HL-60 (cell line): ENCODE results near the gene PTPRN2.

ENCODE experiments used
- DNase-seq, 2 experiments: peaks; one replicate each; pipeline ENCODE4 v3.0.0-alpha.2; 2010 to 2020; ENCODE audit warnings: low read depth in 1 of 2, low spot score in 1 of 2
- H3K27ac ChIP-seq: fragments of 250-450 bp; sonication (Bioruptor Pico); replicated peaks from 2 replicates; pipeline ENCODE4 v1.5.1; 2020; ENCODE audit warnings: mild to moderate bottlenecking, moderate library complexity
- H3K27me3 ChIP-seq: fragments of 250-450 bp; sonication (Bioruptor Pico); 2 replicates; pipeline ENCODE4 v1.5.1; 2021; ENCODE audit warnings: mild to moderate bottlenecking, moderate library complexity; ENCODE audit not compliant: insufficient read depth, poor library complexity, severe bottlenecking
- H3K4me3 ChIP-seq: replicated peaks from 2 replicates; pipeline ENCODE4 v1.5.1; 2011; ENCODE audit warnings: mild to moderate bottlenecking, control low read depth, low read length; ENCODE audit not compliant: insufficient read depth
- GABPA ChIP-seq: IDR thresholded peaks from 2 replicates; pipeline ENCODE4 v1.6.1; 2012; ENCODE audit warnings: low read depth
- POLR2AphosphoS5 ChIP-seq: IDR thresholded peaks from 2 replicates; pipeline ENCODE4 v1.6.1; 2012; ENCODE audit warnings: low read depth
- SPI1 ChIP-seq: IDR thresholded peaks from 2 replicates; pipeline ENCODE4 v1.6.1; 2012; ENCODE audit warnings: low read depth, mild to moderate bottlenecking, borderline replicate concordance
- TF ChIP-seq, protein P1 (sequence below): IDR thresholded peaks from one replicate; pipeline ENCODE4 v1.5.1; 2011; ENCODE audit warnings: low read length, control low read depth, inconsistent platforms; ENCODE audit not compliant: insufficient read depth
- TF ChIP-seq, protein P2 (sequence below): IDR thresholded peaks from 2 replicates; pipeline ENCODE4 v1.6.1; 2012; ENCODE audit warnings: low read depth; ENCODE audit not compliant: insufficient replicate concordance

Gene PTPRN2

GRCh38 chr7:157721468-157722136 lies 866.0 kb downstream of the PTPRN2 start:
- H3K27me3 ChIP-seq: no peaks in the 10 kb centered on the region
- no peak for DNase-seq
- TF ChIP-seq, protein P1, sequence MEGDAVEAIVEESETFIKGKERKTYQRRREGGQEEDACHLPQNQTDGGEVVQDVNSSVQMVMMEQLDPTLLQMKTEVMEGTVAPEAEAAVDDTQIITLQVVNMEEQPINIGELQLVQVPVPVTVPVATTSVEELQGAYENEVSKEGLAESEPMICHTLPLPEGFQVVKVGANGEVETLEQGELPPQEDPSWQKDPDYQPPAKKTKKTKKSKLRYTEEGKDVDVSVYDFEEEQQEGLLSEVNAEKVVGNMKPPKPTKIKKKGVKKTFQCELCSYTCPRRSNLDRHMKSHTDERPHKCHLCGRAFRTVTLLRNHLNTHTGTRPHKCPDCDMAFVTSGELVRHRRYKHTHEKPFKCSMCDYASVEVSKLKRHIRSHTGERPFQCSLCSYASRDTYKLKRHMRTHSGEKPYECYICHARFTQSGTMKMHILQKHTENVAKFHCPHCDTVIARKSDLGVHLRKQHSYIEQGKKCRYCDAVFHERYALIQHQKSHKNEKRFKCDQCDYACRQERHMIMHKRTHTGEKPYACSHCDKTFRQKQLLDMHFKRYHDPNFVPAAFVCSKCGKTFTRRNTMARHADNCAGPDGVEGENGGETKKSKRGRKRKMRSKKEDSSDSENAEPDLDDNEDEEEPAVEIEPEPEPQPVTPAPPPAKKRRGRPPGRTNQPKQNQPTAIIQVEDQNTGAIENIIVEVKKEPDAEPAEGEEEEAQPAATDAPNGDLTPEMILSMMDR: no peak
- TF ChIP-seq, protein P2, sequence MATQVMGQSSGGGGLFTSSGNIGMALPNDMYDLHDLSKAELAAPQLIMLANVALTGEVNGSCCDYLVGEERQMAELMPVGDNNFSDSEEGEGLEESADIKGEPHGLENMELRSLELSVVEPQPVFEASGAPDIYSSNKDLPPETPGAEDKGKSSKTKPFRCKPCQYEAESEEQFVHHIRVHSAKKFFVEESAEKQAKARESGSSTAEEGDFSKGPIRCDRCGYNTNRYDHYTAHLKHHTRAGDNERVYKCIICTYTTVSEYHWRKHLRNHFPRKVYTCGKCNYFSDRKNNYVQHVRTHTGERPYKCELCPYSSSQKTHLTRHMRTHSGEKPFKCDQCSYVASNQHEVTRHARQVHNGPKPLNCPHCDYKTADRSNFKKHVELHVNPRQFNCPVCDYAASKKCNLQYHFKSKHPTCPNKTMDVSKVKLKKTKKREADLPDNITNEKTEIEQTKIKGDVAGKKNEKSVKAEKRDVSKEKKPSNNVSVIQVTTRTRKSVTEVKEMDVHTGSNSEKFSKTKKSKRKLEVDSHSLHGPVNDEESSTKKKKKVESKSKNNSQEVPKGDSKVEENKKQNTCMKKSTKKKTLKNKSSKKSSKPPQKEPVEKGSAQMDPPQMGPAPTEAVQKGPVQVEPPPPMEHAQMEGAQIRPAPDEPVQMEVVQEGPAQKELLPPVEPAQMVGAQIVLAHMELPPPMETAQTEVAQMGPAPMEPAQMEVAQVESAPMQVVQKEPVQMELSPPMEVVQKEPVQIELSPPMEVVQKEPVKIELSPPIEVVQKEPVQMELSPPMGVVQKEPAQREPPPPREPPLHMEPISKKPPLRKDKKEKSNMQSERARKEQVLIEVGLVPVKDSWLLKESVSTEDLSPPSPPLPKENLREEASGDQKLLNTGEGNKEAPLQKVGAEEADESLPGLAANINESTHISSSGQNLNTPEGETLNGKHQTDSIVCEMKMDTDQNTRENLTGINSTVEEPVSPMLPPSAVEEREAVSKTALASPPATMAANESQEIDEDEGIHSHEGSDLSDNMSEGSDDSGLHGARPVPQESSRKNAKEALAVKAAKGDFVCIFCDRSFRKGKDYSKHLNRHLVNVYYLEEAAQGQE: no peak
- no peak for TF ChIP-seq SPI1
- no peak overlapping the region for H3K27ac ChIP-seq
- no peak overlapping the region for H3K4me3 ChIP-seq

GRCh38 chr7:157719705-157720655 lies 867.6 kb downstream of the PTPRN2 start:
- Histone ChIP-seq H3K27me3 (no peaks in the 10 kb centered on the region), H3K4me3 (no peak overlapping the region), H3K27ac (no peak overlapping the region)
- DNase-seq: no peak
- TF ChIP-seq, protein P2: no peak
- no peak for TF ChIP-seq GABPA
- no peak for TF ChIP-seq SPI1
- no peak for TF ChIP-seq POLR2AphosphoS5
- TF ChIP-seq, protein P1: no peak

DNA sequence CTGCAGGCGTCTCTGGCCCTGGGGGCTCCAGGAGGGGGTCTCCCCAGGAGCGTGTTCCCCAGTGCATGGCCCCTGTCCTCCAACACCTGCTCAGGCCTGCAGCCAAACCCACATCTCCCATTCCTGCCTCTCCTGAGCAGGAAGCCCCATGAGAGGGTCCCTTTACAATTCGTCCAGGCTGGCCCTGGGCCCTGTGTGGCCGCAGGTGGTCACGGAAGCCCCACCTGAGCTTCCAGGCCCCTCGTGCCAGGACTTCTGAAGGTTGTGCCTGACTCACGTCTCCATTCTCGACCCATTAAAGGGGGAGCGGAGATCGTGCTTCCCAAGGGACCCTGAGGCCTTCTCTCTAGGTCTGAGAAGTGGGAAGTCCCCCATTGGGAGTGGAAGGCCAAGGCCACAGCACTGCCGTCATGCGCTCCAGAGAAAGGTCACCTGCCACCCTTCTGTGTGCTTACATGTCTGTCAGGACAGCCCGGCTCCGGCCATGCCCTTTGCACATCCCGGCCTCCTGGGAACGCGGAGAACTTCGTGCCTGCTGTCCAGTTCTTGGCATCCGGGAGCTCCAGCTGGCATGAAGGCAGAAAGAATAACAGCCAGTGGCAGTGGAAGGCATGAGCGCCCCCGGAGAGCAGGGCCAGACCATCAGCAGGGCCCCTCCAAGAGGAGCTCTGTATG lies 868.5 kb downstream of the PTPRN2 start:
- H3K4me3 ChIP-seq: no peak overlapping the region
- no peaks in the 10 kb centered on the region for H3K27me3 ChIP-seq
- no peak for DNase-seq
- TF ChIP-seq, protein P1: no peak
- TF ChIP-seq, protein P2: no peak
- TF ChIP-seq POLR2AphosphoS5 (no peak), GABPA (no peak), SPI1 (no peak)
- no peak overlapping the region for H3K27ac ChIP-seq
